Choroid plexus epithelial cell (primary cell): Measurements from ENCODE around the gene MSH4.

Experiments
- DNase-seq: peaks from one replicate; pipeline ENCODE4 v3.0.0-alpha.2; 2010; ENCODE audit warnings: low read depth
- H3K4me3 ChIP-seq: 2 replicates; pipeline ENCODE4 v1.5.1; 2011; ENCODE audit warnings: low read depth, mild to moderate bottlenecking, control low read depth, low read length, moderate library complexity
- TF ChIP-seq, protein P1 (sequence below): conservative IDR thresholded peaks from 2 replicates; pipeline ENCODE4 v1.5.1; 2011; ENCODE audit warnings: low read depth, mild to moderate bottlenecking, control low read depth, inconsistent platforms, low read length, moderate library complexity

MSH4 gene

GRCh38 chr1:75950176-75950575, 153.5 kb downstream of the MSH4 start:
- TF ChIP-seq, protein P1, sequence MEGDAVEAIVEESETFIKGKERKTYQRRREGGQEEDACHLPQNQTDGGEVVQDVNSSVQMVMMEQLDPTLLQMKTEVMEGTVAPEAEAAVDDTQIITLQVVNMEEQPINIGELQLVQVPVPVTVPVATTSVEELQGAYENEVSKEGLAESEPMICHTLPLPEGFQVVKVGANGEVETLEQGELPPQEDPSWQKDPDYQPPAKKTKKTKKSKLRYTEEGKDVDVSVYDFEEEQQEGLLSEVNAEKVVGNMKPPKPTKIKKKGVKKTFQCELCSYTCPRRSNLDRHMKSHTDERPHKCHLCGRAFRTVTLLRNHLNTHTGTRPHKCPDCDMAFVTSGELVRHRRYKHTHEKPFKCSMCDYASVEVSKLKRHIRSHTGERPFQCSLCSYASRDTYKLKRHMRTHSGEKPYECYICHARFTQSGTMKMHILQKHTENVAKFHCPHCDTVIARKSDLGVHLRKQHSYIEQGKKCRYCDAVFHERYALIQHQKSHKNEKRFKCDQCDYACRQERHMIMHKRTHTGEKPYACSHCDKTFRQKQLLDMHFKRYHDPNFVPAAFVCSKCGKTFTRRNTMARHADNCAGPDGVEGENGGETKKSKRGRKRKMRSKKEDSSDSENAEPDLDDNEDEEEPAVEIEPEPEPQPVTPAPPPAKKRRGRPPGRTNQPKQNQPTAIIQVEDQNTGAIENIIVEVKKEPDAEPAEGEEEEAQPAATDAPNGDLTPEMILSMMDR, result no peak
- no peak for DNase-seq
- no peak overlapping the region for H3K4me3 ChIP-seq

DNA sequence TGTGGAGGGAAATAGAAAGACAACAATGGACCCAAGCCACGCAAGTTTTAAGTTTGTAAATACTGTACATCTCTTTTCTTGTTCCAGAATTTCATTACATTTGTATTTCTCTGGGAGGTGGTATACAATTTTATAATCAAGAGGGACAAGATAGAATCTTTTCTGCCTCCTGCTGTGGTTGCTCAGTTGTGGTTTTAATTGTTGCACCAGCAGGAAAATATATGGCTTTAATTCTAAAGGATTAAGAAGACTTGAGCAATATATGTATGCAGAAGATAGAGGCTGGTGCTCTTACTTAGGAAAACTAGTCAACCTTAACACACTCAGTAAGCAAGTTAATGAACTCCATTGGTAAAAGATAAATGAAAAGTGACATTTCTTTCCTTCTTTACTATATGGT, 155.3 kb downstream of the MSH4 start:
- H3K4me3 ChIP-seq, result no peak overlapping the region
- TF ChIP-seq, protein P1, result no peak
- DNase-seq, result no peak

DNA sequence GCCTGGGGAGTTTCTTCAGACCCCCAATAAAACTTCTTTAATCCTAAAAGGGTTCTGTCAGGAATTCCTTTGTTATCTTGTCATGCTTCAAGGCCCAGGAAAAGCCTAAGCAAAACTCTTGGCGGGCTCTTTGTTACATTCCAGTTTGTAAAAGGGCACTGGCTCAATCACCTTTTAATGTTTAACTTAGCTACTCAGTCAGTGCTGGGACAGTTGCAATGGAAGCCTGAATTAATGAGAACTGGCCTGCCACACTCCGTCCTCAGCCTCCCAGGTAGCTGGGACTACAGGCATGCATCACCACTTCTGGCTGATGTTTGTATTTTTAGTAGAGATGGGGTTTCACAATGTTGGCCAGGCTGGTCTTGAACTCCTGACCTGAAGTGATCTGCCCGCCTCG, 156.8 kb downstream of the MSH4 start:
- no peak for DNase-seq
- TF ChIP-seq, protein P1, result no peak
- H3K4me3 ChIP-seq, result no peak overlapping the region

- H3K4me3 ChIP-seq, result no peak overlapping the region
- TF ChIP-seq, protein P1, result no peak
- peak; percentile 37 for DNase-seq
Measured at GRCh38 chr1:75954586-75954985, 157.9 kb downstream of the MSH4 start.
